Measurements from ENCODE around the gene MARCHF9.
A peak's percentile ranks its signal among the peaks of the same experiment; 100 is the strongest.

The MARCHF9 gene

GRCh38 chr12:57766464-57767304, 11.8 kb downstream of the MARCHF9 start, which contains the start of gene CYP27B1:
Gene CYP27B1 (minus strand): TSS chr12:57767078. CDS start chr12:57767041, 37 bp downstream.
- no peak for TF ChIP-seq CTCF (IDR thresholded peaks at IDR 0.05; ENCODE audit: control insufficient read depth, insufficient read depth, low read depth, low read length, missing control alignments)
- H3K4me3 ChIP-seq (ENCODE audit: control insufficient read depth, low read depth, low read length), result peak within 1 kb of the TSS; percentile 39
- no peak for DNase-seq (ENCODE audit: low read depth)

- no peak overlapping the region for H3K4me3 ChIP-seq (ENCODE audit: control insufficient read depth, low read depth, low read length)
- no peak for DNase-seq (ENCODE audit: low read depth)
- TF ChIP-seq CTCF (IDR thresholded peaks at IDR 0.05; ENCODE audit: control insufficient read depth, insufficient read depth, low read depth, low read length, missing control alignments), result no peak
These were observed 12.4 kb downstream of the MARCHF9 start for GRCh38 chr12:57767305-57767698.

- no peak overlapping the region for H3K4me3 ChIP-seq (ENCODE audit: control insufficient read depth, low read depth, low read length)
- no peak for TF ChIP-seq CTCF (IDR thresholded peaks at IDR 0.05; ENCODE audit: control insufficient read depth, insufficient read depth, low read depth, low read length, missing control alignments)
- no peak for DNase-seq (ENCODE audit: low read depth)
These were observed 13.0 kb downstream of the MARCHF9 start for GRCh38 chr12:57767876-57768275.

- DNase-seq (ENCODE audit: low read depth), result no peak
- no peak for TF ChIP-seq CTCF (IDR thresholded peaks at IDR 0.05; ENCODE audit: control insufficient read depth, insufficient read depth, low read depth, low read length, missing control alignments)
- no peak overlapping the region for H3K4me3 ChIP-seq (ENCODE audit: control insufficient read depth, low read depth, low read length)
These were observed 14.7 kb downstream of the MARCHF9 start for GRCh38 chr12:57769594-57769993.

- TF ChIP-seq CTCF (IDR thresholded peaks at IDR 0.05; ENCODE audit: control insufficient read depth, insufficient read depth, low read depth, low read length, missing control alignments), result no peak
- no peak for DNase-seq (ENCODE audit: low read depth)
- H3K4me3 ChIP-seq (ENCODE audit: control insufficient read depth, low read depth, low read length), result no peak overlapping the region
These were observed 15.8 kb downstream of the MARCHF9 start for GRCh38 chr12:57770734-57771133.

GRCh38 chr12:57771236-57771872, 16.5 kb downstream of the MARCHF9 start:
- TF ChIP-seq CTCF (IDR thresholded peaks at IDR 0.05; ENCODE audit: control insufficient read depth, insufficient read depth, low read depth, low read length, missing control alignments), result no peak
- peak overlapping the region; percentile 98 for H3K4me3 ChIP-seq (ENCODE audit: control insufficient read depth, low read depth, low read length)
- DNase-seq (ENCODE audit: low read depth), result peak; percentile 55
